K562 (cell line): ENCODE data around the gene RAB4B. TPM values are rescaled to one million over a fixed set of nuclear protein-coding genes. Genes with fewer than 3 reads are reported as not detected.
"Not testable (repeated sequence)": the region's sequence is repeated elsewhere in the genome, so short reads cannot be mapped to it uniquely, and the experiment has no call there.

Experiments used
- ATAC-seq: fragments of 200-7000 bp; cut with Tn5 transposase; 3 replicates; pipeline ENCODE4 v1.9.1; 2020; ENCODE audit warnings: moderate library complexity
- BruUV-seq: library from RNA; stranded (reverse); fragments of 400-500 nt; replicated peaks from 2 replicates; lab custom pipeline; 2021; lab: Mats Ljungman, UMichigan
- CTCF ChIA-PET: fragments of 300-600 bp; formaldehyde crosslinking; extraction: SDS; loops from one replicate; lab custom pipeline; 2021; ENCODE audit warnings: low intra/inter-chr PET ratio; lab: Yijun Ruan, JAX
- POLR2A ChIA-PET: fragments of 300-600, 350-650 bp; sonication (Branson Sonifier 250); formaldehyde crosslinking; extraction: SDS; loops from one replicate; lab custom pipeline; 2021; ENCODE audit warnings: antibody characterized with exemption, inconsistent platforms; lab: Yijun Ruan, JAX
- DNase-seq, 4 experiments: peaks; one replicate each; pipeline versions ENCODE4 v3.0.0 to v3.0.0-alpha.2; 2011 to 2018; ENCODE audit warnings: low spot score in 3 of 4, mixed read lengths in 3 of 4; ENCODE audit errors: extremely low read depth in 1 of 4
- FAIRE-seq: peaks from 2 replicates; lab custom pipeline; 2011; peaks lifted over from hg19 to GRCh38; lab: Jason Lieb, UNC
- H2AFZ ChIP-seq: 2 replicates; pipeline ENCODE4 v1.6.0; 2011; ENCODE audit warnings: low read depth, low read length, control low read depth, inconsistent platforms
- H3K27ac ChIP-seq: fragments of 200-600 bp; 3 replicates; pipeline ENCODE4 v1.8.0; 2011; ENCODE audit warnings: low read depth, mild to moderate bottlenecking, control low read depth, inconsistent platforms, low read length, moderate library complexity, mixed read lengths; ENCODE audit errors: extremely low read depth
- H3K27me3 ChIP-seq, 2 experiments: fragments of 300-600 bp in 1 of 2; 2 replicates in 1 of 2; 3 replicates in 1 of 2; pipeline versions ENCODE4 v1.6.0 to v1.8.0; 2011; ENCODE audit warnings: inconsistent platforms in 2 of 2, low read length in 2 of 2, mild to moderate bottlenecking in 1 of 2, mixed read lengths in 1 of 2, moderate library complexity in 1 of 2; ENCODE audit not compliant: control insufficient read depth in 2 of 2, insufficient read depth in 2 of 2
- H3K36me3 ChIP-seq: fragments of 300-600 bp; 3 replicates; pipeline ENCODE4 v1.8.0; 2011; ENCODE audit warnings: mild to moderate bottlenecking, low read length, inconsistent platforms; ENCODE audit not compliant: control insufficient read depth, insufficient read depth
- H3K4me1 ChIP-seq, 2 experiments: fragments of 200-600 bp in 1 of 2; replicated peaks in 1 of 2; 2 replicates in 1 of 2; 3 replicates in 1 of 2; pipeline versions ENCODE4 v1.5.1 to v1.8.0; 2011; ENCODE audit warnings: inconsistent platforms in 2 of 2, low read length in 2 of 2, mild to moderate bottlenecking in 1 of 2, mixed read lengths in 1 of 2, moderate library complexity in 1 of 2; ENCODE audit not compliant: control insufficient read depth in 2 of 2, insufficient read depth in 2 of 2
- H3K4me2 ChIP-seq: 2 replicates; pipeline ENCODE4 v1.6.1; 2011; ENCODE audit warnings: low read length, control low read depth, inconsistent platforms, mixed read lengths; ENCODE audit not compliant: insufficient read depth
- H3K4me3 ChIP-seq: fragments of 200-600 bp; sonication (generic), shearing (Covaris generic); 2 replicates; pipeline ENCODE4 v1.5.1; 2016; ENCODE audit warnings: control low read depth, inconsistent platforms
- H3K79me2 ChIP-seq: fragments of 200-600 bp; 3 replicates; pipeline ENCODE4 v1.8.0; 2011; ENCODE audit warnings: low read length, inconsistent platforms; ENCODE audit not compliant: control insufficient read depth, insufficient read depth
- H3K9ac ChIP-seq, 2 experiments: 2 replicates each; pipeline versions ENCODE4 v1.6.0 to v1.6.1; 2011; ENCODE audit warnings: low read depth in 2 of 2, low read length in 2 of 2, control low read depth in 1 of 2, inconsistent platforms in 1 of 2, mild to moderate bottlenecking in 1 of 2, mixed read lengths in 1 of 2; ENCODE audit not compliant: insufficient read depth in 1 of 2
- H3K9me1 ChIP-seq: one replicate; pipeline ENCODE4 v1.6.0; 2011; ENCODE audit warnings: inconsistent platforms, mild to moderate bottlenecking, low read length, moderate library complexity; ENCODE audit not compliant: control insufficient read depth, insufficient read depth
- H3K9me3 ChIP-seq: replicated peaks from 2 replicates; pipeline ENCODE4 v1.5.1; 2011; ENCODE audit warnings: low read depth, low read length, inconsistent platforms; ENCODE audit not compliant: control insufficient read depth, insufficient read depth
- H4K20me1 ChIP-seq: replicated peaks from 2 replicates; pipeline ENCODE4 v1.6.1; 2011; ENCODE audit warnings: low read length, inconsistent platforms, mixed read lengths; ENCODE audit not compliant: control insufficient read depth, insufficient read depth
- ATF7 ChIP-seq: fragments of 450-650 bp; IDR thresholded peaks from 2 replicates; pipeline ENCODE4 v1.7.1; 2014; ENCODE audit warnings: mild to moderate bottlenecking, moderate library complexity
- BCOR ChIP-seq: fragments of 450-650 bp; IDR thresholded peaks from 2 replicates; pipeline ENCODE4 v1.6.1; 2016
- CTCF ChIP-seq, 3 experiments: IDR thresholded peaks in 2 of 3; conservative IDR thresholded peaks in 1 of 3; 2 replicates each; pipeline ENCODE4 v1.5.1; 2011 to 2012; ENCODE audit warnings: low read length in 3 of 3, mild to moderate bottlenecking in 3 of 3, control low read depth in 2 of 3, improper control_type of control experiment in 1 of 3, inconsistent platforms in 1 of 3, low read depth in 1 of 3, mixed read lengths in 1 of 3, moderate library complexity in 1 of 3; ENCODE audit not compliant: insufficient read depth in 2 of 3
- RBM25 ChIP-seq: fragments of 200-400 bp; formaldehyde crosslinking; IDR thresholded peaks from 2 replicates; pipeline ENCODE4 v1.6.1; 2018; ENCODE audit warnings: low read length, low read depth, moderate library complexity; ENCODE audit not compliant: severe bottlenecking
- REST ChIP-seq, 2 experiments: fragments of 450-650 bp; formaldehyde crosslinking in 1 of 2; IDR thresholded peaks; 2 replicates each; pipeline versions ENCODE4 v1.4.0 to v1.6.1; 2014 to 2020; ENCODE audit warnings: mild to moderate bottlenecking in 2 of 2, borderline replicate concordance in 1 of 2, low read depth in 1 of 2
- SMC3 ChIP-seq: conservative IDR thresholded peaks from 2 replicates; pipeline ENCODE4 v1.6.1; 2011; ENCODE audit warnings: low read depth, low read length, improper control_type of control experiment; ENCODE audit not compliant: insufficient read depth
- ZNF639 ChIP-seq, 2 experiments: fragments of 200-800 bp in 1 of 2; sonication (Bioruptor generic) in 1 of 2; sonication (generic) in 1 of 2; formaldehyde crosslinking in 1 of 2; IDR thresholded peaks in 1 of 2; conservative IDR thresholded peaks in 1 of 2; 2 replicates each; pipeline versions ENCODE4 v1.5.0 to v1.6.1; 2016 to 2020; ENCODE audit warnings: missing compliant biosample characterization in 1 of 2, missing genetic modification characterization in 1 of 2, missing genetic modification reagents in 1 of 2
- WGBS: fragments of 100-300 bp; shearing (Covaris generic); methylation state at CpG from one replicate; pipeline ENCODE4 v1.1.6; 2016; ENCODE audit warnings: low coverage, mixed read lengths; ENCODE audit not compliant: insufficient coverage; ENCODE audit errors: missing lambda C conversion rate; 5-methylcytosine and 5-hydroxymethylcytosine counted together
- in situ Hi-C: fragments of 300-500 bp; cut with MboI; formaldehyde crosslinking; loops from 4 replicates; pipeline ENCODE4 v1.15.0; 2018; ENCODE audit warnings: inconsistent platforms, mixed read lengths
- intact Hi-C: fragments of 100-400 bp; cut with micrococcal nuclease; formaldehyde crosslinking; loops from 2 replicates; pipeline ENCODE4 v1.14.2; 2022
- polyA plus RNA-seq, 8 experiments: library from polyadenylated mRNA; depleted of rRNA in 4 of 8; stranded (reverse) in 5 of 8; unstranded in 3 of 8; fragments of >200 nt; fragmentation: Nextera tagmentation in 2 of 8; fragmentation: Illumina TruSeq in 1 of 8; extraction: Ambion mirVana in 2 of 8; extraction: Trizol in 1 of 8; gene quantifications; 2 replicates each; pipeline versions ENCODE4 v1.2.1 to v1.2.3, GENCODE V29; 2011 to 2014; ENCODE audit warnings: inconsistent platforms in 1 of 8, missing spikeins in 1 of 8
- total RNA-seq, 7 experiments: library from RNA; depleted of rRNA in 6 of 7; stranded (reverse); fragments of >200 nt in 6 of 7; fragmentation: Illumina TruSeq in 2 of 7; extraction: Trizol in 2 of 7; gene quantifications; 2 replicates each; pipeline versions ENCODE4 v1.2.1 to v1.2.3, GENCODE V29; 2011 to 2021; ENCODE audit warnings: low replicate concordance in 1 of 7

The RAB4B gene
- total and polyA plus RNA-seq, 9 of the 15 experiments (the other 6 are each of a cell fraction or from before 2014, with no cell fraction given) = 0.28 to 20.4 (median 9.0) TPM

GRCh38 chr19:40819479-40820234, 41.6 kb downstream of the RAB4B start:
- DNase-seq = peak in 2 of 4 experiments; percentile 16 to 65
- 0 out of 3 replicates have a peak, but pooled peaks have one; percentile 16 for ATAC-seq
- CTCF ChIA-PET = interaction anchor here (0.6 kb wide), 1 partner anchor 185 kb away, joined by 5 read pairs; no protein-coding TSS in a partner anchor
- H3K27ac ChIP-seq = 0 out of 3 replicates have a peak overlapping the region, but pooled peaks have one; percentile 48
- H3K4me1 ChIP-seq = peaks cover 32 to 38% of the 10 kb centered on the region in 2 experiments
- intact Hi-C loops = loop anchor here (5.0 kb wide), 1 partner anchor 157 kb away; no protein-coding TSS in a partner anchor
- H3K9me1 ChIP-seq; H3K4me2 ChIP-seq; in situ Hi-C loops; BruUV-seq; H3K9ac ChIP-seq; H3K4me3 ChIP-seq; H3K27me3 ChIP-seq; H4K20me1 ChIP-seq; H3K36me3 ChIP-seq; H3K9me3 ChIP-seq; H3K79me2 ChIP-seq; TF ChIP-seq REST (CRISPR knock-in tag; IDR thresholded peaks at IDR 0.05; ENCODE audit: low read depth): not testable (repeated sequence)
- WGBS = 33% methylated on average over 6 of the region's 6 CpGs
- POLR2A ChIA-PET = interaction anchor here (0.6 kb wide), 1 partner anchor 675 kb away, joined by 3 read pairs; no protein-coding TSS in a partner anchor
- 0 out of 2 replicates have a peak overlapping the region, but pooled peaks have one; percentile 40 for H2AFZ ChIP-seq
- peak; percentile 58 for FAIRE-seq
- TF ChIP-seq REST (IDR thresholded peaks at IDR 0.05; ENCODE audit: borderline replicate concordance) (peak; percentile 40; the same call in 1 of the 2 replicates), ZNF639 (CRISPR knock-in tag; conservative IDR thresholded peaks at IDR 0.05 in 1 of 2, IDR thresholded peaks at IDR 0.05 in 1 of 2) (peak in 1 of 2 experiments; percentile 19; a peak in 1 of 4 replicates), SMC3 (peak; percentile 55; the same call in 1 of the 2 replicates), CTCF (IDR thresholded peaks at IDR 0.05 in 2 of 3, conservative IDR thresholded peaks at IDR 0.05 in 1 of 3; ENCODE audit: insufficient read depth in 2 of 3, low read depth in 1 of 3, low read length in 3 of 3) (peak; percentile 60 to 78 (median 63); a peak in 5 of 6 replicates), BCOR (peak; percentile 50; the same call in 1 of the 2 replicates), ATF7 (0 out of 2 replicates have a peak, but pooled peaks have one; percentile 23), RBM25 (peak; percentile 52)
